Measurements from ENCODE around the gene CASP10.

DNA sequence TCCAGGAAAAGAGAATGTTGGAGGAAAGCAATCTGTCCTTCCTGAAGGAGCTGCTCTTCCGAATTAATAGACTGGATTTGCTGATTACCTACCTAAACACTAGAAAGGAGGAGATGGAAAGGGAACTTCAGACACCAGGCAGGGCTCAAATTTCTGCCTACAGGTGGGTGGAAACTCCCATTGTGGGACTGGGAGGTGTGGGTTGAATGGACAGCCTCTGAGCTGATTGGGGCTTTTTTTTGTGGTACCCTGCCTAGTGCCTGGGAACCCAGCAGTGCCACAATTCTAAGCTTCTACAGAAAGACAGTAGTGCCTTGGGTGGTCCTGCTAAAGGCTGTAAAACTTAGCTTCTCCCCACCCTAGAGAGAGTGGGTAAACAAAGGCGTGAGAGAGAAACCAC lies 83.7 kb downstream of the CASP10 start:
- TF ChIP-seq, protein P1, sequence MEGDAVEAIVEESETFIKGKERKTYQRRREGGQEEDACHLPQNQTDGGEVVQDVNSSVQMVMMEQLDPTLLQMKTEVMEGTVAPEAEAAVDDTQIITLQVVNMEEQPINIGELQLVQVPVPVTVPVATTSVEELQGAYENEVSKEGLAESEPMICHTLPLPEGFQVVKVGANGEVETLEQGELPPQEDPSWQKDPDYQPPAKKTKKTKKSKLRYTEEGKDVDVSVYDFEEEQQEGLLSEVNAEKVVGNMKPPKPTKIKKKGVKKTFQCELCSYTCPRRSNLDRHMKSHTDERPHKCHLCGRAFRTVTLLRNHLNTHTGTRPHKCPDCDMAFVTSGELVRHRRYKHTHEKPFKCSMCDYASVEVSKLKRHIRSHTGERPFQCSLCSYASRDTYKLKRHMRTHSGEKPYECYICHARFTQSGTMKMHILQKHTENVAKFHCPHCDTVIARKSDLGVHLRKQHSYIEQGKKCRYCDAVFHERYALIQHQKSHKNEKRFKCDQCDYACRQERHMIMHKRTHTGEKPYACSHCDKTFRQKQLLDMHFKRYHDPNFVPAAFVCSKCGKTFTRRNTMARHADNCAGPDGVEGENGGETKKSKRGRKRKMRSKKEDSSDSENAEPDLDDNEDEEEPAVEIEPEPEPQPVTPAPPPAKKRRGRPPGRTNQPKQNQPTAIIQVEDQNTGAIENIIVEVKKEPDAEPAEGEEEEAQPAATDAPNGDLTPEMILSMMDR (IDR thresholded peaks at IDR 0.05; ENCODE audit: borderline replicate concordance, extremely low read depth, low read length, poor library complexity, severe bottlenecking) = no peak
- no peak for TF ChIP-seq EZH2 (IDR thresholded peaks at IDR 0.05; ENCODE audit: borderline replicate concordance, low read depth, low read length, severe bottlenecking)
